LHCN-M2 (cell line): ENCODE results near the gene LSM12. TPM values are rescaled to one million over a fixed set of nuclear protein-coding genes. Genes with fewer than 3 reads are reported as not detected.

Experiments used
- DNase-seq: peaks from one replicate; pipeline ENCODE4 v3.0.0-alpha.2; 2012; ENCODE audit warnings: low read depth
- total RNA-seq: library from RNA; depleted of rRNA; stranded (reverse); fragments of >200 nt; gene quantifications from 2 replicates; pipeline ENCODE4 v1.2.3, GENCODE V29; 2014; rRNA removed

LSM12 gene
- total RNA-seq, 1 experiment from 2014 or later = 47.0 TPM

- DNase-seq = no peak
Observed at GRCh38 chr17:43987131-43988021, 79.1 kb downstream of the LSM12 start.

- DNase-seq = no peak
Observed at GRCh38 chr17:43986225-43986981, 80.1 kb downstream of the LSM12 start.

DNA sequence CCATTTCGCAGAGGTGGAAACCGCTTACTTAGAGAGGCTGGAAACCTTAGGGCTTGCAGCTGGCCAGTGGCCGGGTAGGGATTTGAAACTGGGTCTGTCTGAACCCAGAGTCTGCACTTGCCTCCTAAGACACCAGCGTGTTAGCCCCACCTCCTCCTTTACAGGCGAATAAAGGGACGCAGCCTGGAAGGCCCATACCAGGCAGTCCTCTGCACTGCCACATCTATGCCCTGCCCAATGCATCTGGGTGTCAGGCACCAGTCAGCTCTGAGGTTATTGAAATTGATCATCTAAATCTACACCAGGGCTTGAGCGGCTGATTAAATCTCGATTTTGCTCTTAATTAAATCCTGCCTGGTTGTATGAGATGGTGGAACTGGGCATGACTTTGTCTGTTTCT lies 82.0 kb downstream of the LSM12 start:
- DNase-seq = no peak

Other genes with a start within 250 kb of the LSM12 start
- gene MPP3, start 233.5 kb downstream of the LSM12 start, total RNA-seq = 4.1 and 6.7 TPM in 2 replicates
- not detected in 2 replicates for gene CD300LG, start 219.5 kb downstream of the LSM12 start, total RNA-seq
- 3.4 and 11.3 TPM in 2 replicates for gene MPP2, start 159.1 kb downstream of the LSM12 start, total RNA-seq
- not detected in 2 replicates for gene PPY, start 124.2 kb downstream of the LSM12 start, total RNA-seq
- gene PYY, start 112.7 kb downstream of the LSM12 start, total RNA-seq = not detected in 2 replicates
- gene NAGS, start 62.0 kb downstream of the LSM12 start, total RNA-seq = 1.5 and 1.6 TPM in 2 replicates
- 38.1 and 44.7 TPM in 2 replicates for gene TMEM101, start 51.7 kb downstream of the LSM12 start, total RNA-seq
- 59.8 and 67.2 TPM in 2 replicates for gene G6PC3, start 4.1 kb upstream of the LSM12 start, total RNA-seq
- gene HDAC5, start 57.0 kb upstream of the LSM12 start, total RNA-seq = 292 and 318 TPM in 2 replicates
- 5.6 and 5.9 TPM in 2 replicates for gene HROB, start 75.3 kb upstream of the LSM12 start, total RNA-seq
- not detected in 2 replicates for gene ASB16, start 104.0 kb upstream of the LSM12 start, total RNA-seq
- 28.3 and 31.1 TPM in 2 replicates for gene TMUB2, start 120.3 kb upstream of the LSM12 start, total RNA-seq
- 42.1 and 47.0 TPM in 2 replicates for gene ATXN7L3, start 133.2 kb upstream of the LSM12 start, total RNA-seq
- gene UBTF, start 153.0 kb upstream of the LSM12 start, total RNA-seq = 66.5 and 76.0 TPM in 2 replicates
- gene SLC4A1, start 201.5 kb upstream of the LSM12 start, total RNA-seq = not detected in 2 replicates
- 0.32 TPM in 1 of 2 replicates, not detected in the other for gene RUNDC3A, start 241.9 kb upstream of the LSM12 start, total RNA-seq